Endothelial cell of umbilical vein (primary cell): ENCODE data around the gene APOBEC3A.

Experiments used
- CTCF ChIP-seq, 2 donors: IDR thresholded peaks; 1 replicate in 1 of 2; 2 replicates in 1 of 2; pipeline ENCODE4 v1.5.1; 2011; ENCODE audit warnings: low read length in 2 of 2, mild to moderate bottlenecking in 2 of 2, moderate library complexity in 2 of 2, control low read depth in 1 of 2, inconsistent platforms in 1 of 2, low read depth in 1 of 2; ENCODE audit not compliant: insufficient read depth in 1 of 2; ENCODE audit errors: extremely low read depth in 1 of 2
- EZH2 ChIP-seq: IDR thresholded peaks from 2 replicates; pipeline ENCODE4 v1.6.1; 2012; ENCODE audit warnings: borderline replicate concordance, low read depth, mild to moderate bottlenecking, moderate library complexity, low read length, inconsistent platforms; ENCODE audit not compliant: severe bottlenecking
- JUN ChIP-seq: IDR thresholded peaks from 2 replicates; pipeline ENCODE4 v1.6.1; 2011; ENCODE audit warnings: borderline replicate concordance, low read depth; ENCODE audit not compliant: insufficient read length, insufficient read depth

GRCh38 chr22:38965614-38966379, 8.4 kb downstream of the APOBEC3A start:
- no peak for TF ChIP-seq EZH2
- no peak for TF ChIP-seq CTCF (IDR thresholded peaks at IDR 0.05; ENCODE audit: extremely low read depth in 1 of 2, insufficient read depth in 1 of 2, low read depth in 1 of 2, low read length in 2 of 2)
- no peak for TF ChIP-seq JUN
